Kidney tubule cell (primary cell): ENCODE results near the gene XG.
"Not testable (repeated sequence)": the region's sequence is repeated elsewhere in the genome, so short reads cannot be mapped to it uniquely, and the experiment has no call there.

Experiments
- DNase-seq: peaks from one replicate; pipeline ENCODE4 v3.0.0-alpha.2; 2018; ENCODE audit warnings: low spot score

XG gene

DNA sequence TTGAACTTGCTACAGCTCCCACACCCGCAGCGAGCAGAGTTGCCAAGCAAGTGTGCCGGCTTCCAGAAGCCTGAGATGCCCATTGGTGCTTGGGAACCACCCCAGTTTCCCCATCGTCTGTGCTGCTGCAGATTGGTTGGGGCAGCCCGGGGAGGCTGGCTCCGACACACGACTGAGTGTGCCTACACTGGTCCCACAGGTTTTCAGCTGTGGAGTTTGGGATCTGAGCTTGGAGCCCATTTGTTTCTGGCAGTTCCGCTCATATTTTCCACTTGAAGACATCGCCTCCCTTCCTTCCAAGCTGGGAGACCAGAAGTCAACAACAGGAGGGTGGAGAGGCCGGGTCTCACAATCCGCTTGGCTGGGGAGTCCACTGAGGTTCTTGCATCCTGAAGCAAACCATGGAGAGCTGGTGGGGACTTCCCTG, at the start of gene XG:
XG (plus strand) TSS at position 167 of the 427 bp plus-strand sequence; CDS start at position 402, 235 bp downstream.
- DNase-seq: not testable (repeated sequence)

DNA sequence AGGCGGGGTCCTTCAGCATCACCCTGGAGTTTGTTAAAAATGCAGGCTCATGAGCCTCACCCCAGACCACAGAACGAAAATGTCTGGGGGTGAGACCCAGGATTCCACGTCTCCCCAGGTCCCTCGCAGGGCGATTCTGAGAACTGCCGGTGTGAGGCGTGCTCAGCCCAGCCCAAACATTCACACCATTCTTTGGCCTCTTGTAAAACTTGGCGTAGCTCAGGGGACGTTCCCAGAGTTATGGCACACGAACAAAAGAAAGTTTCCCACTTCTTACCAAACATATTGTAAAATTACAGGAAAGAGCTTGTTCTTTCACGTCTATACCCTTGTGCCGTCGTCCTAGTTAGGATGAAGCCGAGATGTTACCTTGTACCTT, 47.9 kb upstream of the XG start:
- DNase-seq: no peak

DNA sequence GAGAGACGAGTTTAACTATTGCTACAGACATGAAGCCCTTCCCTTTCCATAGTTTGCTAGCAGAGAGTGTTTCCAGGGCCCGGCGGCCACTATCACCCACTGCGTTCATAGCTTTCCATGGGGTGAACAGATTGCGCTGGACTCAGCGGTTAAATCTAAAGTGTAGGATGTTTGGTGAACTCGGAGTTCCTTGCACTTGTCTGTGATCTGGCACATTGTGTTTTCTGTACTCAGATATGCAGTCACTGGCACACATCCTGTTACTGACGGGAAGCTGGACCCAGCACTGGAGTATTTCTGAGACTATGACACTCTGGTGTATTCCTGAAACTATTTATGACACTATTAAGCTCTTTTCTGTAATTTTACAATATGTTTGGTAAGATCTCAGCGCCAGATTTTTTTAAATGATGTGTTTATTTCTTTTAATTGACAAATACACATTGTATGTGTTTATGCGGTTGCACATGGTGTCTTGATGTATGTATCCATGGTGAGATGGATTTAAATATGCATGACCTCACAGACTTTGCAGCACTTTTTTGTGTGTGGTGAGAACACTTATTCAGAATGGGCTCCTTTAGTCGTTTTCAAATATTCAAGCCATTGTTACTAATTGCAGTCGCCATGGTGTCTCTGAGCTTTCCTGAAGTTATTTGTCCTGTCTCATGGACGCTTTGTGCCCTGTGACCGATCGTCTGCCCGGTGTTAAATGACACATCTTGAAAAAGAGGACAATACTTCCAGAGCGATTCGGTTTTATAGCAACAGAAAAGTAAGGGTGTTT, 46.6 kb upstream of the XG start:
- DNase-seq: no peak

- DNase-seq: peak; percentile 96
Observed at GRCh38 chrX:2707334-2707760, 44.5 kb upstream of the XG start.

- peak; percentile 13 for DNase-seq
Observed at GRCh38 chrX:2708021-2708420, 43.8 kb upstream of the XG start.

DNA sequence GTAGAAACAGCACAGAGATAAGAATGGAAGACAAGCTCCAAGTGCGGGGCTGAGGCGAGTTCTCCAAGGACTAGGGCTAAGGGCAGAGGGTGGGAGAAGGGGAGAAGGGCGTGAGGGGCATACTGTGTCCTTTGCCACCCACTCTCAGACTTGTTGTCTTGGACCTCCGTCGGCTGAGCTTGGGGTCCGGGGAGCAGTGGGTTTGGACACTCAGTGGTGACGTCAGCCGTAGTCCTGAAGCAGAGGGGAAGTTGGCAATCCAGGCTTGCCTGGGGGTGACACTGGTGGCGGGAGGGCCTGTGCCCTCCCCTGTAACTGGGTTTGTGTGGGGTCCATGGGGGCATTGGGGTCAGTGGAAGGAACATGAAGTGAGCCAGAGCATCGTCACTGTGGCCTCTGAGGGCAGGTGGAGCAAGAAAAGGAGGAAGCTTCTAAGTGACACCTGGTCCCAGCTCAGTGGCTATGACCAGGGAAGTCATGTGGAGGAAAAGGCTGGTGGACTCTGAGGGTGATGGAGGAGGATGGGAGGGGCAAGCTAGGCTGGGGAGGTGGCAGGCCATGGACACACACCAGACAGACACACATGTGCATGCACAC, 43.1 kb upstream of the XG start:
- peak; percentile 14 for DNase-seq

DNA sequence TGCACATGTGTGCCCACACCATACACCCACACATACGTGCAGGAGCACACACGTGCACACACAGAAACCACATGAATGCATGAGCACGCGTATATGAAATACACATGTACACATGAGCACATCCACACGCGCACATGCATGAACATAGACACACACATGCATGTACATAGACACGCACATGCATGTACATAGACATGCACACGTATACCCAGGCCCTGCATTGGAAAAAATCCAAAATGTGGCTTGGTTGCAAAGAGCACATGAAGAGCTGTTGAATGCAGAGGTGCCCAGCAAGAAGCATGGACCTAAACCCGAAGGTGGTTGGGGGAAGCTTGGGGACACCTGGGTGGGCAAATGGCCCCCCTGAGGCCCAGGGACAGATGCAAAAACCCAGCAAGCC, 42.3 kb upstream of the XG start:
- DNase-seq: no peak

- peak; percentile 75 for DNase-seq
Observed at GRCh38 chrX:2710041-2710840, 41.6 kb upstream of the XG start.

DNA sequence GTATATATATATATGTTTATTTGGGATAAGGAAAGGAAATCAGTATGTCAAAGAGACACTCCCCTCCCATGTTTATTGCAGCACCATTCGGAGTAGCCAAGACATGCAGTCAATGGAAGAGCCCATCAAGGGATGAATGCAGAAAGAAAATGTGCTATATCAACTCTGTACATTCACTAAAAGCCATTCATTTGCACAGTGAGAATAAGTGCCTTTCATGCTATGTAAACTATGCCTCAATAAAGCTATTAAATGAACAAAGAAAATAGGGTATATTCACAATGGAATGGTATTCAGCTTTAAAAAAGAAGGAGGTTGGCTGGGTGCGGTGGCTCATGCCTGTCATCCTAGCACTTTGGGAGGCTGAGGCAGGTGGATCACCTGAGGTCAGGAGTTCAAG, 40.4 kb upstream of the XG start:
- no peak for DNase-seq

- no peak for DNase-seq
Observed at GRCh38 chrX:2712428-2712827, 39.4 kb upstream of the XG start.

DNA sequence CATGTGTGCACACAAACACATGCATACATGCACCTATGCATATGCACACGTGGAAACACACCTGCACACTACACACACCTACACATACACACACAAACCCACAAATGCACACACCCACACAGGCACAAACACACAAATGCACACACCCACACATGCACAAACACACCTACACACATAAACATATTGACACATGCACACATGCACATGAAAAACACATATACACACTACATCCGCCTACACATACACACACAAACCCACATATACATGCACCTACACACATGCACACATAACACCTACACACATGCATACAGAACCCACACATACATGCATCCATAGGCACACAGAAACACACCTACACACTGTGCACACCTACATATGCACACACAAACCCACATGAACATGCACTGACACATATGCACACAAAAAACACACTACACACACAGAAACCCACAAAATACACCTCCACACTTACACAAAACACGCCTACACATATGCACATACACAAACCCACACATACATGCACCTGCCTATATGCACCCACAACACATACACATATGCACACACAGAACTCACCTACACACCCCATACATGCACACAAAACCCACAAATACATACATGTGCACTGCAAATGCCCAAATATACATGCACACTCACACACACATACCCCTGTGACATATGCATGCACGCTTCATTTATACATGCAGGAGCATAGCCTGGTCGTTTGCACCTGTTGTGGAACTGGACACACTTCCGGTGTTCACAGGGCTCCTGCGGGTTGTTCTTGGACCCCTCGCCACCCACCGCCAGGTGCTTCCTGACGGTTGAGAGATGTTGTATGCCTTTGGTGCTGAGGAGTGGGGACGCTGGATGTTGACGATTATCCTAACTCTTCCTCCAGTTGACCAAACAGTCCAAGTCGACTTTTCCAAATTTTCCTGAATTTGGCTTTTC, 38.7 kb upstream of the XG start:
- DNase-seq: no peak

- DNase-seq: no peak
Observed at GRCh38 chrX:2714551-2714950, 37.3 kb upstream of the XG start.

GRCh38 chrX:2715066-2715600, 36.7 kb upstream of the XG start:
- DNase-seq: no peak

DNA sequence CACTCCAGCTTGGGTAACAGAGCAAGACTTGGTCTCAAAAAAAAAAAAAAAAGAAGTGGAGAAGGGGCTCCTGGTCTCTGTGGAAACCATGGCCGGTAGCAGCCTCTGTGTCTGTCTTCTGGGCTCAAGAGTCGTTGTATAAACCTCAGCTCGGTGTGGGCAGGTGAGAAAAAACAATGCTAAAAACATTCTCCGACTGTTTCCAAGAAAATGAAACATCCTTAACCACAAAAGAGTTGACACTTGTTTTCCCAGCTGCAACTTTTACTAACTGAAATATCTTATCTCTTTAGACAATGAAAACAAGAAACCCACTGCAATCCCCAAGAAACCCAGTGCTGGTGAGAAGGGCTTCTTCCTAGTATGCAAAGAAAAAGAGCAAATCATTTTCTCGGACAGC, 34.5 kb upstream of the XG start:
- DNase-seq: no peak

DNA sequence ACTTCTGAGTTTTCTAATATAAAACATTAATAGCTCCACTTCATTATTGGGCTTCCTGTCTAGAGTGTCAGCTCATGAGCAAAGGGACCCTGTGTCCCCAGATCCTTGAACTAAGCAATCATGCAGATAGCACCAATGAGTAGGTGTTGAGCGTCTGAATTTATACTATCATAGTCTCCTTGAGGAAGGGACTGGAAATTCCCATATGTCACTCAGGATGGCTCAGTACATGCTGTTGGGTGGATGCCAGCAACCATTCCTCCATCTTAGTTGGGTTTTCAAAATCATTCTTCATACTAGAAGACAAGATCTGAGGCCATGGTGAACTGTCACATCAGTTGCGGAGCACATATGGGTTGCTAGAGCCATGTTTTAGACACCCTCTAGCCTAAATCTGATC, 33.0 kb upstream of the XG start:
- no peak for DNase-seq

DNA sequence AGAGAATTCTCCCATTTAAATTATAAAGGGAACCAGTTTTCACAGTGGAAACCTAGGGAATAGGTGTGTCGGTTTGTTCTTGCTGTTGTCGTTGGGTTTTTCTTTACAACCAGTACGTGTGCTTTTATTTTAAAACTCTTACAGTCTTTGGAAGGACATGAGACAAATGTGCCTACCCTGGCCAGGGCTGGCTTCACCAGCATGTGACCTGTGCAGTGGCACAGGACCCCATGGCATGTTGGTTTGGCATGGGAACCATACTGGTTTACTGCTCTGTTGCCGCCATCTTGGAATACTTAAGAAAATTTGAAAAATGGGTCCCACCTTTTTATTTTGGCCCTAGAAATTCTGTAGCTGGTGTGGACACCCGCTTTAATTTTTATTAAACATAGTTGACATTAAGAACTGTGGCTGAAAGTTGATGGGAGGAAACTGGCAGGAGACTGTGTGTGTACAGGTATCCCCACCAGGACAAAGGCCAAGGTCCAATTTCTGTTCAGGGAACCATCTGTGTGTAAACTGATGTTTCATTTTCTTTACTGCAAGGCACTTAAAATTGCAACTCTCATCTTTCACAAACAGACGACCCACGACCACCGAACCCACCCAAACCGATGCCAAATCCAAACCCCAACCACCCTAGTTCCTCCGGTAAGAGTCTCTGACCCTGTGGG, 31.9 kb upstream of the XG start:
- no peak for DNase-seq

DNA sequence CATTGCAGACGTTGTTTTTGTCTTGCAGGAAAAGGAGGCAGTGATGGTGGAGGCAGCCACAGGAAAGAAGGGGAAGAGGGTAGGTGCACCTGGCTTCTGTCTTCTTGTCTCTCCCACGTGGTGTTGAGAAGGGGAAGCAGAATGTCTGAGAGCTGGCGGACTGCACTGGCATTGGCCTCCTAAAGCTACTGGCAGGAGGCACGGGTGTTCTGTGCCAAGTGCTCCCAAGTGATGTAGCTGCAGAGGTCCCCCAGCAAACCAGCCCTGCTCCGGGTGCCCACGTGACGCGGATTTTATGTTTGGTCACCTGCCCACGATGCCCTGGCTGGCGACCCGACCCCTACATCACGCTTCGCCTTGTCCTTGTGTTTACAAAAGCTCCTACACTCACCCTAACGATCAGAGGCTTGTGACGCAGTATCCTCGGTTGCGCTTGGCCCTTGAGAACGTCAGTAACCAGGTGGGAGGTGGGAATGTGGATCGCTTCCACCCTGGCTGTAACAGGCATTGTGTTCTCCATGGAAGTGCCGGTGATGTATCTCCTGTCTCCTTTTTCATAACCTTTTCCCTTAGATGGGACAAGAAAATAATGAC, 28.5 kb upstream of the XG start:
- DNase-seq: no peak

GRCh38 chrX:2727264-2727663, 24.6 kb upstream of the XG start:
- DNase-seq: peak; percentile 81

GRCh38 chrX:2732076-2732475, 19.8 kb upstream of the XG start:
- DNase-seq: no peak

DNA sequence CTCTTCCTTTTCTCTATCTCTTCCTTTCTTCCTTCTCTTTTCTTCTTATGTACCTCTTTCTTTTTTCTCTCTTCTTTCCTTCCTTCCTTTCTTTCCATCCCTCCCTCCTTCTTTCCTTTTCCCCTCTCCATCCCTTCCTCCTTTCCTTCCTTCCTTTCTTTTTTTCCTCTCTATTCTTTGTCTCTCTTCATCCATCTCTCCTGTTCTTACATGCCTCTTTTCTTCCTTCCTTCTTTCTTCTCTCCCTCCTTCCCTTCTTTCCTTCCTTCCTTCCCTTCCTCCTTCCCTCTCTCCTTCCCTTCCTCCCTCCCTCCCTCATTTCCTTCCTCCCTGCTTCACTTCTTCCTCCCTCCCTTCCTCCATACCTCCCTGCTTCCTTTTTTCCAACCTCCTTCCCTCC, 19.2 kb upstream of the XG start:
- DNase-seq: no peak

DNA sequence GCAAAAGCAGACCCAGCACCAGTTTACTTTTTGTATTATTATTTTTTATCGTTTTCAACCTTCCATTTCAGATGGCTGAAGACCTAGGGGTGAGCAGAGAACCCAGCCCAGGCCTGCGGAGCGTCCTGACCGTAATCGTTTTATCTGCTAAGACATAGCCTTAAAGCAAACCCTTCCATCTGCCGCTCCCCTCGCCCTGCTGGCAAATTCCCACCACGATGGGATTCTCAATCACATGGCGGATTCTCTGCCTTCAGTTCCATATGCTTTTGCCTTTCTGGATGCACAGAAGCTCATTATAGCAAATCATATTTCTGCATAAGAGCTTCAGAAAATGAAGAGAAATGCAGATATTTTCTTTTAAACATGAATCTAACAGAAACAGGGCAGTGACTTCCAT, 18.6 kb upstream of the XG start:
- no peak for DNase-seq
